Heart right ventricle (tissue), 16 donors: ENCODE data around the gene ARHGDIG. TPM values are rescaled to one million over a fixed set of nuclear protein-coding genes. Genes with fewer than 3 reads are reported as not detected.
A peak's percentile ranks its signal among the peaks of the same experiment; 100 is the strongest.
"Not testable (repeated sequence)": the region's sequence is repeated elsewhere in the genome, so short reads cannot be mapped to it uniquely, and the experiment has no call there.

Experiments used
- ATAC-seq, 8 donors: fragments of 200-7000 bp; cut with Tn5 transposase; one replicate each; pipeline ENCODE4 v1.9.1; 2020; ENCODE audit warnings: mild to moderate bottlenecking in 8 of 8, moderate library complexity in 8 of 8, moderate number of reproducible peaks in 1 of 8
- DNase-seq, 2 donors: peaks; one replicate each; pipeline ENCODE4 v3.0.0-alpha.2; 2020
- H3K27ac ChIP-seq, 10 donors: fragments of 200-600 bp; sonication (generic) in 2 of 10; one replicate each; pipeline versions ENCODE4 v1.5.0 to v1.8.0; 2020 to 2022; ENCODE audit warnings: mild to moderate bottlenecking in 3 of 10
- H3K27me3 ChIP-seq, 7 donors: fragments of 200-600 bp; one replicate each; pipeline ENCODE4 v1.8.0; 2021 to 2022; ENCODE audit warnings: mild to moderate bottlenecking in 2 of 7
- H3K36me3 ChIP-seq, 9 donors: fragments of 200-600 bp; sonication (generic) in 1 of 9; one replicate each; pipeline versions ENCODE4 v1.5.0 to v1.8.0; 2020 to 2022; ENCODE audit warnings: mild to moderate bottlenecking in 2 of 9
- H3K4me1 ChIP-seq, 9 donors: fragments of 200-600 bp; sonication (generic) in 1 of 9; one replicate each; pipeline versions ENCODE4 v1.5.0 to v1.8.0; 2020 to 2022; ENCODE audit warnings: mild to moderate bottlenecking in 4 of 9
- H3K4me3 ChIP-seq, 10 donors: fragments of 200-600 bp; sonication (generic) in 2 of 10; one replicate each; pipeline versions ENCODE4 v1.5.0 to v1.8.0; 2020 to 2022; ENCODE audit warnings: mild to moderate bottlenecking in 7 of 10, moderate library complexity in 2 of 10
- H3K9me3 ChIP-seq, 11 donors: fragments of 200-600 bp in 10 of 11; sonication (generic) in 2 of 11; one replicate each; pipeline versions ENCODE4 v1.5.0 to v1.8.0; 2013 to 2022; ENCODE audit warnings: mild to moderate bottlenecking in 2 of 11, control low read depth in 1 of 11, moderate library complexity in 1 of 11
- WGBS, 2 donors: extraction: QIAGEN DNeasy Blood & Tissue Kit; methylation state at CpG; one replicate each; pipeline ENCODE4 v1.1.7; 2013; ENCODE audit warnings: inconsistent platforms in 1 of 2; 5-methylcytosine and 5-hydroxymethylcytosine counted together
- intact Hi-C, 10 donors: fragments of 100-400 bp; cut with DNase I; formaldehyde crosslinking; loops; one replicate each; pipeline versions ENCODE4 v1.11.1 to v1.14.2; 2022
- polyA plus RNA-seq, 2 donors: library from polyadenylated mRNA; stranded (reverse); fragments of 200-250 nt; gene quantifications; one replicate each; pipeline ENCODE4 v1.2.3, GENCODE V29; 2013
- total RNA-seq, 10 donors: library from RNA; stranded (reverse); fragmentation: NEBNext Ultra II Directional in 3 of 10; extraction: Animal tissue kit (Norgen Biotek cat#: 25700) in 3 of 10; gene quantifications; one replicate each; pipeline versions ENCODE4 v1.2.1 to v1.2.4, GENCODE V29; 2021 to 2023
- TF ChIP-seq, protein P1 (sequence below), 9 donors: fragments of 200-600 bp; sonication (generic) in 2 of 9; IDR thresholded peaks; one replicate each; pipeline versions ENCODE4 v1.5.0 to v1.8.0; 2021 to 2022; ENCODE audit warnings: antibody characterized with exemption in 9 of 9, mild to moderate bottlenecking in 5 of 9, moderate library complexity in 1 of 9
- donor health status: Arrhythmogenic right ventricular cardiomyopathy.
- donor health status: ischemic (EF 13 %, LVEDD 7.1; RV severe dilation, severe dysfunction).
- donor health status: healthy with polysubstance abuse.
- donor health status: DM: no; HTN: yes; CAD: no.
- donor health status: DM: no; HTN: no; CAD: no.
- donor health status: ischemic (EF 25% LVEDD 6.9; RV normal size, moderate dysfunction).
- donor health status: ischemic (EF 25% LVEDD 5.7; RV mildly dilated, moderate dysfunction).
- donor health status: healthy.
- donor health status: DM: yes; HTN: yes; CAD: no.
- donor health status: Ischemic cardiomyopathy.
- donor health status: ischemic (EF 35%, LVEDD 5.7; RV mildly dilated, moderate dysfunction).
- donor health status: nonischemic (EF 11% LVEDD 7.7; RV severe dilation, severe dysfunction).
- donor health status: DM: yes; HTN: yes; CAD: no.
- donor health status: PGD.
- donor health status: ischemic (EF 29% LVEDD 5.4; RV normal size, mild dysfunction).
- donor health status: nonischemic (EF 23%, LVEDD 6.1; RV moderate dilation, normal function).

Gene ARHGDIG
- total and polyA plus RNA-seq, 12 donors, result 0.17 to 16.9 (median 9.1) TPM

DNA sequence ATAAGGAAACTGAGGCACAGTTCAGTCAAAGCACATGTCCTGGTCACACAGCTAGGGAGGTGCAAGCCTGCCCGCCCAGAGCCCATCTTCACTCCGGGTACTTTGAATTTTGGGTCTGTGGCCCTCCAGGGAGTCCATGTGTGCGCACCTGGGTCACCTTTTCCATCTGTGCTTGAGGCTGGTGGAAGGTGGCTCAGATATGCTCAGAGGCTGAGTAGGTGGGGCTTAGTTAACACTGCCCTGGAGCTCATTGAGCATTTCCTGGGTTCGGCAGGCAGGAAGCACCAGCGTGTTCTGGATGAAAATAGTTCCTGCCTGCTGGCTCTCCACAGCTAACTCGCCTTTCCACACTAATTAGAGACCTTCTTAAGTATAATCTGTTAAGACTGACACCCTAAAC, 26.6 kb upstream of the ARHGDIG start:
- intact Hi-C loops, result no loop called here
- ATAC-seq (peak in 1 of 8 donors; percentile 27), DNase-seq (no peak)
- H3K4me3 ChIP-seq, result no peak overlapping the region
- TF ChIP-seq, protein P1, sequence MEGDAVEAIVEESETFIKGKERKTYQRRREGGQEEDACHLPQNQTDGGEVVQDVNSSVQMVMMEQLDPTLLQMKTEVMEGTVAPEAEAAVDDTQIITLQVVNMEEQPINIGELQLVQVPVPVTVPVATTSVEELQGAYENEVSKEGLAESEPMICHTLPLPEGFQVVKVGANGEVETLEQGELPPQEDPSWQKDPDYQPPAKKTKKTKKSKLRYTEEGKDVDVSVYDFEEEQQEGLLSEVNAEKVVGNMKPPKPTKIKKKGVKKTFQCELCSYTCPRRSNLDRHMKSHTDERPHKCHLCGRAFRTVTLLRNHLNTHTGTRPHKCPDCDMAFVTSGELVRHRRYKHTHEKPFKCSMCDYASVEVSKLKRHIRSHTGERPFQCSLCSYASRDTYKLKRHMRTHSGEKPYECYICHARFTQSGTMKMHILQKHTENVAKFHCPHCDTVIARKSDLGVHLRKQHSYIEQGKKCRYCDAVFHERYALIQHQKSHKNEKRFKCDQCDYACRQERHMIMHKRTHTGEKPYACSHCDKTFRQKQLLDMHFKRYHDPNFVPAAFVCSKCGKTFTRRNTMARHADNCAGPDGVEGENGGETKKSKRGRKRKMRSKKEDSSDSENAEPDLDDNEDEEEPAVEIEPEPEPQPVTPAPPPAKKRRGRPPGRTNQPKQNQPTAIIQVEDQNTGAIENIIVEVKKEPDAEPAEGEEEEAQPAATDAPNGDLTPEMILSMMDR (IDR thresholded peaks at IDR 0.05), result no peak
- H3K36me3 ChIP-seq, result peaks cover 0 to 91% (median 13%) of the 10 kb centered on the region in 9 donors
- peaks cover 0 to 22% (median 7%) of the 10 kb centered on the region in 9 donors for H3K4me1 ChIP-seq
- no peaks in the 10 kb centered on the region for H3K27me3 ChIP-seq
- H3K9me3 ChIP-seq, result no peaks in the 10 kb centered on the region
- H3K27ac ChIP-seq, result peak overlapping the region in 1 of 10 donors; percentile 2
- 82 to 85% methylated on average over 6 of the region's 6 CpGs for WGBS, 2 donors

DNA sequence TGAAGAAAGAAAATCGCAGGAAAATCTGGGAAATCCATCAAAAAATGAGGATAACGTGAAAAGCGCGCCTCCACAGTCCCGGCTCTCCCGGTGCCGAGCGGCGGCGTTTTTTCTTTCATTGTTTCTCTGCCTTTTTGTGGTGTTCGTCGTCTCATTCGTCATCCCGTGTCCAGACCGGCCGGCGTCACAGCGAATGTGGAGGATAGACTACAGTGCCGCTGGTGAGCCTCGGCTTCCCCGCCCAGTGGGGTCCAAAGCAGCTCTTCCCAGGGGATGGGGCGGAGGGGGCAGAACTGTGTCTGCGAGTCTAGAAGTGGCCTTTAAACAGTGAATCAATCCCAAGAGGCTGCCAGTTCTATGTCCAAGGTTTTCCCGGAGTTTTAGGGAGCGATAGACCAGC, 25.9 kb upstream of the ARHGDIG start:
- intact Hi-C loops, result no loop called here
- Histone ChIP-seq H3K36me3 (peaks cover 0 to 91% (median 18%) of the 10 kb centered on the region in 9 donors), H3K9me3 (no peaks in the 10 kb centered on the region), H3K27ac (peak overlapping the region in 1 of 10 donors; percentile 2), H3K4me1 (peaks cover 0 to 22% (median 7%) of the 10 kb centered on the region in 9 donors), H3K27me3 (no peaks in the 10 kb centered on the region), H3K4me3 (no peak overlapping the region)
- ATAC-seq (peak in 1 of 8 donors; percentile 22), DNase-seq (no peak)
- TF ChIP-seq, protein P1 (IDR thresholded peaks at IDR 0.05), result no peak
- 93 to 98% methylated on average over 25 of the region's 25 CpGs for WGBS, 2 donors

DNA sequence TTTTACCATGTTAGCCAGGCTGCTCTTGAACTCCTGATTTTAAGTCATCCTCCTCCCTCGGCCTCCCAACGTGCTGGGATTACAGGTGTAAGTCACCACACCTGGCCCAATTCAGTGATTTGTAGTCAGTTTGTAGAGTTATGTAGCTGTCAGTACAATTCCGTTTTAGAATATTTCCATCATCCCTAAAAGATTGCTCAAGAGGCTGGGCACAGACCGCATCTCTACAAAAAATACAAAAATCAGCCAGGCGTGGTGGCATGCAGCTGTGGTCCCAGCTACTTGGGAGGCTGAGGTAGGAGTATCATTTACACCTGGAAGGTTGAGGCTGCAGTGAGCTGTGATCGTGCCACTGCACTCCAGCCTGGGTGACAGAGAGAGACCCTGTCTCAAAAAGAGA, 25.2 kb upstream of the ARHGDIG start:
- TF ChIP-seq, protein P1 (IDR thresholded peaks at IDR 0.05), result no peak
- no peaks in the 10 kb centered on the region for H3K9me3 ChIP-seq
- peaks cover 0 to 22% (median 7%) of the 10 kb centered on the region in 9 donors for H3K4me1 ChIP-seq
- WGBS, 2 donors, result 96 to 98% methylated on average over 6 of the region's 6 CpGs
- DNase-seq, result no peak
- no peak overlapping the region for H3K27ac ChIP-seq
- H3K27me3 ChIP-seq, result no peaks in the 10 kb centered on the region
- ATAC-seq, result no peak
- intact Hi-C loops, result no loop called here
- peaks cover 0 to 91% (median 23%) of the 10 kb centered on the region in 9 donors for H3K36me3 ChIP-seq
- H3K4me3 ChIP-seq, result no peak overlapping the region

DNA sequence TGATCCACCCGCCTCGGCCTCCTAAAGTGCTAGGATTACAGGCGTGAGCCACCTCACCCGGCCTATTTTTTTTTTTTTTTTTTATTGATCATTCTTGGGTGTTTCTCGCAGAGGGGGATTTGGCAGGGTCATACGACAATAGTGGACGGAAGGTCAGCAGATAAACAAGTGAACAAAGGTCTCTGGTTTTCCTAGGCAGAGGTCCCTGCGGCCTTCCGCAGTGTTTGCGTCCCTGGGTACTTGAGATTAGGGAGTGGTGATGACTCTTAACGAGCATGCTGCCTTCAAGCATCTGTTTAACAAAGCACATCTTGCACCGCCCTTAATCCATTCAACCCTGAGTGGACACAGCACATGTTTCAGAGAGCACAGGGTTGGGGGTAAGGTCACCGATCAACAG, 22.3 kb upstream of the ARHGDIG start:
- H3K9me3 ChIP-seq, H3K27me3 ChIP-seq, ATAC-seq, intact Hi-C loops, DNase-seq, H3K4me3 ChIP-seq, H3K27ac ChIP-seq: not testable (repeated sequence)
- Histone ChIP-seq H3K4me1 (peaks cover 0 to 11% (median 5%) of the 10 kb centered on the region in 9 donors), H3K36me3 (peaks cover 0 to 95% (median 42%) of the 10 kb centered on the region in 9 donors)
- WGBS, 2 donors, result 90 to 95% methylated on average over 8 to 11 of the region's 13 CpGs

DNA sequence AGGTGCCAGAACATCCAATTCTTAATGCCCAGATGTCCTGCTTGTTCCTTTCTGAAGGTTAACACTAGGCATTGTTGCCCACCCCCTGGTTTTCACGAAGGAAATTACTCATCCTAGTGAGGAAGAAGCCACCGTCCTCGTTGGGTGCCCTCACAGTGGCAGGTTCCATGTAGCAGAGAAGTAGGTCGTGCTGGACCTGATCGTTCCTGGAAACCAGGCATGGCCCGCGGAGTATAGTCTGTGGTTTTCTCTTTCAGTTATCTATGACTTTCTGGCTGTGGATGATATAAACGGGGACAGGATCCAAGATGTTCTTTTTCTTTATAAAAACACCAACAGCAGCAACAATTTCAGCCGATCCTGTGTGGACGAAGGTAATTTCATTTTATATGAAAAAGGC, 21.2 kb upstream of the ARHGDIG start:
- no peaks in the 10 kb centered on the region for H3K9me3 ChIP-seq
- no peak overlapping the region for H3K4me3 ChIP-seq
- no peak for DNase-seq
- H3K27me3 ChIP-seq, result no peaks in the 10 kb centered on the region
- H3K36me3 ChIP-seq, result peaks cover 0 to 95% (median 52%) of the 10 kb centered on the region in 9 donors
- no peak overlapping the region for H3K27ac ChIP-seq
- no peak for ATAC-seq
- WGBS, 2 donors, result 86 to 88% methylated on average over 10 of the region's 10 CpGs
- intact Hi-C loops, result no loop called here
- TF ChIP-seq, protein P1 (IDR thresholded peaks at IDR 0.05), result no peak
- peaks cover 0 to under 1% (median 0%) of the 10 kb centered on the region in 9 donors for H3K4me1 ChIP-seq
